HEK293 (cell line): ENCODE results near the gene SHISAL1.

Experiments used
- CTCF ChIA-PET: fragments of 350-600 bp; formaldehyde crosslinking; extraction: SDS; loops from one replicate; lab custom pipeline; 2021; ENCODE audit warnings: antibody characterized with exemption; lab: Yijun Ruan, JAX
- POLR2A ChIA-PET: fragments of 300-600 bp; formaldehyde crosslinking; extraction: SDS; loops from one replicate; lab custom pipeline; 2020; ENCODE audit warnings: antibody characterized with exemption, inconsistent platforms; lab: Yijun Ruan, JAX
- H3K27ac ChIP-seq: fragments of 200-500 bp; sonication (Bioruptor generic); 2 replicates; pipeline ENCODE4 v1.5.1; 2014; ENCODE audit warnings: low read depth, low read length, control low read depth, inconsistent platforms; ENCODE audit errors: extremely low read depth
- H3K36me3 ChIP-seq, 2 experiments: fragments of 200-500 bp in 1 of 2; sonication (Bioruptor generic) in 1 of 2; 1 replicate in 1 of 2; 2 replicates in 1 of 2; pipeline ENCODE4 v1.5.1; 2014 to 2017; ENCODE audit warnings: inconsistent platforms in 2 of 2, low read length in 2 of 2; ENCODE audit not compliant: control insufficient read depth in 2 of 2, insufficient read depth in 1 of 2
- H3K4me1 ChIP-seq: fragments of 200-500 bp; sonication (Bioruptor generic); 2 replicates; pipeline ENCODE4 v1.5.1; 2014; ENCODE audit warnings: mild to moderate bottlenecking, low read length, inconsistent platforms; ENCODE audit not compliant: control insufficient read depth, insufficient read depth
- H3K4me3 ChIP-seq: 2 replicates; pipeline ENCODE4 v1.5.1; 2011; ENCODE audit warnings: low read depth, mild to moderate bottlenecking, control low read depth, low read length, moderate library complexity
- H3K9me3 ChIP-seq: fragments of 200-500 bp; sonication (Bioruptor generic); 2 replicates; pipeline ENCODE4 v1.5.1; 2014; ENCODE audit warnings: low read depth, low read length, inconsistent platforms; ENCODE audit not compliant: control insufficient read depth, insufficient read depth
- KLF16 ChIP-seq: fragments of 450-650 bp; formaldehyde crosslinking; IDR thresholded peaks from 2 replicates; pipeline ENCODE4 v1.5.1; 2017; ENCODE audit warnings: missing biosample characterization, missing genetic modification characterization
- PBX3 ChIP-seq: sonication (generic); formaldehyde crosslinking; IDR thresholded peaks from 2 replicates; pipeline ENCODE4 v1.8.1; 2022; ENCODE audit warnings: mild to moderate bottlenecking, moderate library complexity, missing genetic modification reagents
- PRDM1 ChIP-seq: fragments of 450-650 bp; formaldehyde crosslinking; IDR thresholded peaks from 2 replicates; pipeline ENCODE4; 2016; ENCODE audit warnings: missing biosample characterization, missing genetic modification characterization
- SP2 ChIP-seq: fragments of 450-650 bp; formaldehyde crosslinking; IDR thresholded peaks from 2 replicates; pipeline ENCODE4 v1.5.1; 2016; ENCODE audit warnings: missing biosample characterization, missing genetic modification characterization
- SP3 ChIP-seq: fragments of 450-650 bp; formaldehyde crosslinking; IDR thresholded peaks from 2 replicates; pipeline ENCODE4 v1.5.1; 2016; ENCODE audit warnings: missing biosample characterization, missing genetic modification characterization
- ZBTB26 ChIP-seq: fragments of 450-650 bp; formaldehyde crosslinking; optimal IDR thresholded peaks from 2 replicates; pipeline ENCODE3; 2016; ENCODE audit warnings: missing biosample characterization, mild to moderate bottlenecking, missing genetic modification characterization
- ZBTB8A ChIP-seq: fragments of 450-650 bp; formaldehyde crosslinking; IDR thresholded peaks from 2 replicates; pipeline ENCODE4 v1.5.1; 2016; ENCODE audit warnings: missing biosample characterization, missing genetic modification characterization
- ZIC2 ChIP-seq: fragments of 450-650 bp; formaldehyde crosslinking; IDR thresholded peaks from 2 replicates; pipeline ENCODE4 v1.5.1; 2016; ENCODE audit warnings: missing biosample characterization, missing genetic modification characterization
- ZNF112 ChIP-seq: fragments of 450-650 bp; formaldehyde crosslinking; IDR thresholded peaks from 2 replicates; pipeline ENCODE4 v1.5.0; 2017; ENCODE audit warnings: missing biosample characterization, missing genetic modification characterization
- ZNF18 ChIP-seq: fragments of 450-650 bp; formaldehyde crosslinking; IDR thresholded peaks from 2 replicates; pipeline ENCODE4 v1.5.1; 2016; ENCODE audit warnings: missing biosample characterization, missing genetic modification characterization
- ZNF202 ChIP-seq: fragments of 450-650 bp; formaldehyde crosslinking; IDR thresholded peaks from 2 replicates; pipeline ENCODE4 v1.5.1; 2016; ENCODE audit warnings: missing biosample characterization, missing genetic modification characterization, borderline replicate concordance
- ZNF266 ChIP-seq: fragments of 450-650 bp; formaldehyde crosslinking; IDR thresholded peaks from 2 replicates; pipeline ENCODE4 v1.5.1; 2016; ENCODE audit warnings: missing biosample characterization, missing genetic modification characterization, low read depth
- ZNF280C ChIP-seq: fragments of 450-650 bp; formaldehyde crosslinking; IDR thresholded peaks from 2 replicates; pipeline ENCODE4 v1.5.1; 2016; ENCODE audit warnings: missing biosample characterization, missing genetic modification characterization
- ZNF335 ChIP-seq: fragments of 450-650 bp; formaldehyde crosslinking; conservative IDR thresholded peaks from 2 replicates; pipeline ENCODE4 v1.5.1; 2016; ENCODE audit warnings: missing biosample characterization, missing genetic modification characterization
- ZNF350 ChIP-seq: fragments of 450-650 bp; formaldehyde crosslinking; IDR thresholded peaks from 2 replicates; pipeline ENCODE4 v1.5.0; 2017; ENCODE audit warnings: missing biosample characterization, mild to moderate bottlenecking, missing genetic modification characterization
- ZNF354C ChIP-seq: fragments of 450-650 bp; formaldehyde crosslinking; IDR thresholded peaks from 2 replicates; pipeline ENCODE4 v1.5.1; 2016; ENCODE audit warnings: missing biosample characterization, missing genetic modification characterization, low read depth, borderline replicate concordance
- ZNF37A ChIP-seq: fragments of 450-650 bp; IDR thresholded peaks from 2 replicates; pipeline ENCODE4 v1.5.1; 2018; ENCODE audit warnings: missing biosample characterization, missing genetic modification characterization
- ZNF426 ChIP-seq: fragments of 450-650 bp; formaldehyde crosslinking; IDR thresholded peaks from 2 replicates; pipeline ENCODE4 v1.5.1; 2017; ENCODE audit warnings: missing biosample characterization, missing genetic modification characterization, mild to moderate bottlenecking, inconsistent platforms, moderate library complexity
- ZNF433 ChIP-seq: fragments of 450-650 bp; formaldehyde crosslinking; IDR thresholded peaks from 2 replicates; pipeline ENCODE4 v1.5.1; 2016; ENCODE audit warnings: missing biosample characterization, missing genetic modification characterization, low read depth
- ZNF501 ChIP-seq: fragments of 450-650 bp; formaldehyde crosslinking; IDR thresholded peaks from 2 replicates; pipeline ENCODE4 v1.5.1; 2016; ENCODE audit warnings: missing biosample characterization, missing genetic modification characterization
- ZNF513 ChIP-seq: fragments of 450-650 bp; IDR thresholded peaks from 2 replicates; pipeline ENCODE4 v1.5.1; 2018; ENCODE audit warnings: missing biosample characterization, missing genetic modification characterization
- ZNF530 ChIP-seq: fragments of 450-650 bp; formaldehyde crosslinking; IDR thresholded peaks from 2 replicates; pipeline ENCODE4 v1.5.1; 2016; ENCODE audit warnings: low read depth, missing biosample characterization, missing genetic modification characterization
- ZNF621 ChIP-seq: fragments of 450-650 bp; formaldehyde crosslinking; IDR thresholded peaks from 2 replicates; pipeline ENCODE4 v1.5.1; 2017; ENCODE audit warnings: missing biosample characterization, missing genetic modification characterization
- ZNF677 ChIP-seq: fragments of 450-650 bp; IDR thresholded peaks from 2 replicates; pipeline ENCODE4 v1.5.0; 2018; ENCODE audit warnings: missing biosample characterization, mild to moderate bottlenecking, missing genetic modification characterization, moderate library complexity
- ZNF777 ChIP-seq: fragments of 450-650 bp; formaldehyde crosslinking; IDR thresholded peaks from 2 replicates; pipeline ENCODE4 v1.5.1; 2017; ENCODE audit warnings: missing biosample characterization, missing genetic modification characterization, borderline replicate concordance
- ZNF785 ChIP-seq: fragments of 450-650 bp; formaldehyde crosslinking; IDR thresholded peaks from 2 replicates; pipeline ENCODE4 v1.5.1; 2016; ENCODE audit warnings: missing biosample characterization, missing genetic modification characterization
- ZSCAN18 ChIP-seq: fragments of 450-650 bp; formaldehyde crosslinking; IDR thresholded peaks from 2 replicates; pipeline ENCODE4 v1.5.1; 2016; ENCODE audit warnings: missing biosample characterization, missing genetic modification characterization
- ZSCAN30 ChIP-seq: fragments of 450-650 bp; IDR thresholded peaks from 2 replicates; pipeline ENCODE4 v1.5.1; 2018; ENCODE audit warnings: missing biosample characterization, mild to moderate bottlenecking, missing genetic modification characterization, moderate library complexity
- ZSCAN4 ChIP-seq: fragments of 450-650 bp; formaldehyde crosslinking; IDR thresholded peaks from 2 replicates; pipeline ENCODE4 v1.5.1; 2017; ENCODE audit warnings: missing biosample characterization, missing genetic modification characterization

Gene SHISAL1

GRCh38 chr22:44347549-44347948 lies 34.8 kb upstream of the SHISAL1 start (continued):
- no peak for TF ChIP-seq ZBTB26 (tag by site-specific recombination)
- TF ChIP-seq ZNF677 (tag by site-specific recombination): no peak
- TF ChIP-seq ZNF354C: no peak
- TF ChIP-seq SP3 (tag by site-specific recombination): no peak
- TF ChIP-seq ZNF202 (tag by site-specific recombination): no peak
- no peak for TF ChIP-seq ZSCAN18 (tag by site-specific recombination)
- TF ChIP-seq PBX3 (CRISPR knock-in tag): no peak
- TF ChIP-seq ZSCAN30 (tag by site-specific recombination): no peak
- no peak for TF ChIP-seq ZNF530

GRCh38 chr22:44347080-44347479 lies 34.3 kb upstream of the SHISAL1 start:
- no peaks in the 10 kb centered on the region for H3K36me3 ChIP-seq
- H3K9me3 ChIP-seq: no peaks in the 10 kb centered on the region
- TF ChIP-seq ZNF433 (tag by site-specific recombination) (no peak), ZNF112 (tag by site-specific recombination) (no peak), ZNF777 (no peak), ZNF37A (tag by site-specific recombination) (no peak), ZNF513 (tag by site-specific recombination) (no peak), ZNF426 (no peak), ZNF266 (no peak), ZNF501 (tag by site-specific recombination) (no peak), ZNF18 (tag by site-specific recombination) (no peak), ZNF350 (tag by site-specific recombination) (no peak), ZNF785 (tag by site-specific recombination) (no peak), ZIC2 (no peak), ZNF335 (tag by site-specific recombination) (no peak), ZNF621 (tag by site-specific recombination) (no peak), PRDM1 (tag by site-specific recombination) (no peak), SP2 (tag by site-specific recombination) (no peak), KLF16 (no peak), ZBTB8A (tag by site-specific recombination) (no peak), ZNF280C (tag by site-specific recombination) (no peak), ZSCAN4 (tag by site-specific recombination) (no peak)
- peaks cover 2% of the 10 kb centered on the region for H3K4me1 ChIP-seq
- ChIA-PET CTCF (no interaction called here), POLR2A (no interaction called here)
- H3K4me3 ChIP-seq: no peak overlapping the region
- H3K27ac ChIP-seq: no peak overlapping the region
